Stimulated activated CD8-positive, alpha-beta memory T cell treated with anti-CD3 and anti-CD28 coated beads, Interleukin-4, amount 100 ng/mL, for 1 hour (primary cell): ENCODE results near the gene CCDC87.
"Not testable (repeated sequence)": the region's sequence is repeated elsewhere in the genome, so short reads cannot be mapped to it uniquely, and the experiment has no call there.

Experiments
- DNase-seq, 2 donors: peaks; one replicate each; pipeline ENCODE4 v3.0.0-alpha.2; 2020; ENCODE audit warnings: low read depth in 2 of 2, low spot score in 1 of 2

Gene CCDC87

DNA sequence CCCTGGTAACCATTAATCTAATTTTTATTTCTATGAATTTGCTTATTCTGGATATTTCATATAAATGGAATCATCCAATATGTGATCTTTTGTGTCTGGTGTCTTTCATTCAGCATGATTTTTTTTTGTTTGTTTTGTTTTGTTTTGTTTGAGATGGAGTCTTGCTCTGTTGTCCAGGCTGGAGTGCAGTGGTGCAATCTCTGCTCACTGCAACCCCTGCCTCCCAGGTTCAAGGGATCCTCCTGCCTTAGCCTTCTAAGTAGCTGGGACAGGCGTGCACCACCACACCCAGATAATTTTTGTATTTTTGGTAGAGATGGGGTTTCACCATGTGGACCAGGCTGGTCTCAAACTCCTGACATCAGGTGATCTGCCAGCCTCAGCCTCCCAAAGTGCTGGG is 7.4 kb downstream of the CCDC87 start:
- DNase-seq: not testable (repeated sequence)

- DNase-seq: not testable (repeated sequence)
Observed at GRCh38 chr11:66582565-66583147, 10.2 kb downstream of the CCDC87 start.

- no peak for DNase-seq
Observed at GRCh38 chr11:66581261-66581660, 11.6 kb downstream of the CCDC87 start.

GRCh38 chr11:66580803-66581202 is 12.1 kb downstream of the CCDC87 start:
- no peak for DNase-seq

DNA sequence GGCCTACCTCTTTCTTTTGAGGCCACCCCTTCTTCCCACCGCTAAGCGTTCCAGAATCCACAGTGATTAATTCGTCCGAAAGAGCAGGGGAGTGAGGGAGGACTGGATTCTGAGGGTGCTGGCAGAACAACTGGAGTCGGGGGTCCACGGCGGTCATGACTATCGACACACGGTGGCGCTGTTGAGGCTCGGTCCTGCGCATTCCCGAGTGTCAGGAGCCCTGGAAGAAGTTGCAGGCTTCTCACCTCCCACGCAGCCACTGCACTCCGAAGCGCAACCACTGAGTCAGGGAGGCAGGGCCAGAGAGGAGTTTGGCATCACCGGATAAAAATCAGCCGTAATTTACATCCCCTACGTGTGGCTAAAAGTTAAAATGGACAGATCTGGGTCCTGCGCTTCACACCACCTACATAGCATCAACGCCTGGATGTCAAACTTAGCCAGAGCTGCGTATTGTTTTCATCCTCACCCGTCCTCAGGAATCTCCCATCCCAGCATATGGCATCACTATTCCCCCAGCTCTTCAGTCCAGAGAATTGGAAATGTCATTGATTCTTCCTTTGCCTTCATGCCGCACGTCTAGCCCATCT is 13.8 kb downstream of the CCDC87 start:
- DNase-seq: peak; percentile 53 to 68

DNA sequence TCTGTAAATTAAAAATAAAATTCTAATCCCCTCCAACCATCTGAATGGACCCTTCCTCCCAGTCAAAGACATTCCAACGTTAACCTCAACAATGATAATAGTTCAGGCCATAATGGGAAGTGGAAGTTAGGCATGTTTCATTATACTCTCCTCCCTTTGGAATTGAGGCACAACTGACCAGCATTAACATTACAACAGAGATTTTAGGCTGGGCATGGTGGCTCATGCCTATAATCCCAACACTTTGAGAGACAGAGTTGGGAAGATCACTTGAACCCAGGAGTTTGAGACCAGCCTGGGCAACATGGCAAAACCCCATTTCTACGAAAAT is 22.0 kb downstream of the CCDC87 start:
- DNase-seq: no peak

DNA sequence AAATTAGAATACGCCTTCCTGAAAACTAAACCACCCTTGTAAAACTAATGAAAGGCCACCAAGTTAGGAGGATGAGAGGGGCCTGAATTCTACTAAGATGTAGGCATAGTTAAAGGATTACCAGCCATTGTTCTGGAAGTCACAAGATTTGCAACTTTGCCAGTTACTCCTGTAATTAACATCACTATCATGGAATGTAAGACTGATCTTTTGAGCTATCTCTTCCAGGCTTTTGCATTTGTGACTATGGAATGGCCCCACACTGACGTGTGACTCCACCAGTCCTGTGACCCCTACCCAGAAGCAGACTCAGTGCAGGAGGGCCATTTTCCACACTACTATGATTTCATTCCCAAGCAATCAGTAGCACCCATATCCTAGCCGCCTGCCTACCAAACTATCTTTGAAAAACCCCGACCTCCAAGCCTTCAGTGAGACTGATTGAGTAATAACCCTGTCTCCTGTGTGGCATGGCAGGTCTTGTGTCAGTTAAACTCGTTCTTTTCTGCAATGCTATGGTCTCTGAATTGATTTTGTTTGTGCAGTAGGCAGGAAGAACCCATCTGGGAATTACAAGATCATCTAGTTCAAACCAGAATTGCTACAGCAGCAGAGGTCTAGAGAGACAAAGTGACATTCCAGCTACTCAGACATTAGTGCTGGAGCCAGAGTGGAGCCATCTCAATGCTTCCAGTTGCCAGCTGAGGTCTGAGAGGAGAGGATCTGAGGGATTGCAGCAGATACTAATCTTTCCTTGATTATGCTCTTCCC is 22.6 kb downstream of the CCDC87 start:
- DNase-seq: no peak

- DNase-seq: no peak
Observed at GRCh38 chr11:66569076-66569475, 23.8 kb downstream of the CCDC87 start.

DNA sequence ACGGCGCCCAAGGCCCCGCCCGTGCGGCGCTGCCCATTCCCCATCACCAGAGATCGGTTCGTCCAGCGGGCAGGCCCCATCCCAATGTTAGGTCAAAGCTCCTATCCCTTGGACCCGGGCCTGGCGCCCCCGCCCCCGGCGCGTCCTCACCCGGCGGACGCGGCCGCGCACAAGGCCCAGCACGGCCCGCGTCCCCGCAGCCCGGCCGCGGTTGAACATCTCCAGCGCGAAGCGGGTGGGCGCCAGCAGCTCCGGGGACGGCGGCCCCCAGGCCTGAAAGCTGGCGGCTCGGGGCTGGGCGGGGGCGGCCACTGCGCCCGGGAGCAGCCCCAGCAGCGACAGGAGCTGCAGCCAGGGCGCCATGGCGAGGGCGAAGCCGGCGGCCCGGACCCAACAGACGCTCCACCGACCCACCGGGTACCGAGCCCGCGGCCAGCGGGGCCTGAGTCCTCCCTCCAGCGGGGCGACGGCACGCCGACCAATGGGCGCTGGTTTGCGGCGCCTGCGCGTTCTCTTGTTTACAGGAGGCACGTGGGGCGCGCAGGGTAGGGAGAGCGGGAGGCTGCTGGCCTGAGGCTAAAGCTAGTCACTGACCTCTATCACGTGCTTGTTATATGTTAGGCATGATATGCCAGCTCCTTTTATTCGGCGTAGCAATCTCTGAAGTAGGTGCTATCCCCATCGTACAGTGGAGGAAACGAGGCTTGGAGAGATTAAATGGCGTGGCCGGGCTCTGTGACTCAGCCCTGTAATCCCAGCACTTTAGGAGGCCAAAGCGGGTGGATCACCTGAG is 24.5 kb downstream of the CCDC87 start, which contains the start of gene CTSF:
TSS of gene CTSF (minus strand) at position 483 of the 793 bp plus-strand sequence. CDS start at position 363, 120 bp downstream.
- peak; percentile 41 to 50 for DNase-seq

- no peak for DNase-seq
Observed at GRCh38 chr11:66567787-66568123, 25.1 kb downstream of the CCDC87 start.

DNA sequence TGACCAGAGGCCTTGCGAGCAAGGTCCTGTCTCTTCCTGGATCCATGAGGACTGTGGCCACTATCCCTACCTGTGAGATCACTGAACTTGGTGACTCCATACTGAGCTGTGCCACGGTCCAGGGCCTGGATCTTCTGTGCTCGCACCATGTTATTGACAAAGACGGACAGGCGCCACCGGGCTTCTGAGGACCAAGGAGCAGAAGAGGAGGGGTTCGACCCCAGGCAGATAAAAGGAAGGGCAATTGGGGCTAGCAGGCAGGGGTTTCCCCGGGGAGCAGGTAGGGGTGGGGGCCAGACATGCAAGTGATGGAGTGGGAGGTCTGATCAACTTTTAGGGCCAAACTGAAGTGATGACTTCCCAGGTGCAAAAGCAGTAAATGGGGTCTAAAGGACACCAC is 26.6 kb downstream of the CCDC87 start:
- DNase-seq: no peak

DNA sequence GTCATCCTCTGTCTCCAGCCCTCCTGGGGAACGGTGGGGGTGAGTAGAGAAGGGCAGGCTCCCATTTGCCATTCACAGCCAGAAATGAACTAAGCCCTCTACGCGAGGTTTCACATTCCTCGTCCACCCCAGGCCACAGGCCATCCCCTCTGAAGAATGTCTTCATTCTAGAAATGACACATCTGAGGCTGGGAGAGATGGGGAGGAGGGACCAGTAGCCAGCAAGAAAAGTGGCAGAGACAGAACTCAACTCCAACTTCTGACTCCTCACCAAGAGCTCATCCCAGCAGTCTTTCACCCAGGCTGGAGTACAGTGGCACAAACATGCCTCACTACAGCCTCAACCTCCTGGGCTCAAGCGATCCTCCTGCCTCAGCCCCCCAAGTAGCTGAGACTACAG is 27.9 kb downstream of the CCDC87 start:
- no peak for DNase-seq

GRCh38 chr11:66564538-66564937 is 28.3 kb downstream of the CCDC87 start:
- no peak for DNase-seq

- DNase-seq: no peak
Observed at GRCh38 chr11:66563832-66564231, 29.0 kb downstream of the CCDC87 start.

DNA sequence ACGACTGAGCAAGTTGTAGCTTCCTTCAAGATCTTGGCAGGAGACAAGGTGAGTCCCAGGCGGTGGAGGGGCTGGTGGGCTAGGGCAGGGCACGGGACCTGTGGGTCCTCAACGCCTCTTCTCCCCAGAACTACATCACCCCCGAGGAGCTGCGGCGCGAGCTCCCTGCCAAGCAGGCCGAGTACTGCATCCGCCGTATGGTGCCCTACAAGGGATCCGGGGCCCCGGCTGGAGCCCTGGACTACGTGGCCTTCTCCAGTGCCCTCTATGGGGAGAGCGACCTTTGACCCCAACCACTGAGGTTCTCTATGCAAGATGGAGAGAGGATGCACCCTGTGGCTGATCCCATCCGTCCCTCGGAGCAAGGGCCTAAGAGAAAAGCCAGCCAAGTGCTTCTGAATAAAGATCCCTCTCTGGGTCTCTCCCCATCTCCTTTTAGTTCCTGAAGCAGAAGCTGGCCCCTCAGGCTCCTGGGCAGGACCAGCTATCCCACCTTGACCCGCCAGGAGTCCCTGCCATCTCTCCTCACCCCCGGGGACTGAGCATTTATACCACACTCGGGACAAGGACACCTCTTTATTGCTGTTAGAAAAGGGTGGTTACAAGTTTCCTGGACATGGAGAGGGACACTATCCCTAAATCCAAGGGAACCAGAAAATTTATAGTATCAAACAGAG is 29.8 kb downstream of the CCDC87 start:
- no peak for DNase-seq

DNA sequence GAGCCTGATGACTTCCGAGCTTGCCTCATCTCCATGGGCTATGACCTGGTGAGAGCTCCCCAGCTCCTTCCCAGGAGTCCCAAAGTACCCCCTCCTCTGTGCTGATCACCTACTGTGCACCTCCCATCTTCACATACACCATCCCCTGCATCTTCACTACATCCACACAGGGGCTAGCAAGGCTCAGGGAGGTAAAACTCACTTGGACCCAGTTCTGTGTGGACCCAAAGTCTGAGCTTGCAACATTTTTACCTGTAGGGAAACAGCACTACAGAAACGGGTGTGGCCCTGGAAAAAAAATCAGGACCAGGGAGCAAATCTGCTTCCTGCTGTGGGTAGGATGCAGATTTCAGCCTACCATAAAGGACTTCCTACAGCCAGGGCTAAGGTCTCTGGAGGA is 30.6 kb downstream of the CCDC87 start:
- no peak for DNase-seq

DNA sequence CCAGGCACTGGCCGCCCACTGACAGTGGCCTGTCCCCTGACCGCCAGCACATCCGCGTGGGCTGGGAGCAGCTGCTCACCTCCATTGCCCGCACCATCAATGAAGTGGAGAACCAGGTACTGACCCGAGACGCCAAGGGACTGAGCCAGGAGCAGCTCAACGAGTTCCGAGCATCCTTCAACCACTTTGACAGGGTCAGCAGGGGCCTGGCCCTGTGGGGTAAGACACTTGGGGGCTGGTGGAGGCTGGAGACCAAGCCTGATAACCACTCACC is 31.0 kb downstream of the CCDC87 start:
- DNase-seq: no peak

DNA sequence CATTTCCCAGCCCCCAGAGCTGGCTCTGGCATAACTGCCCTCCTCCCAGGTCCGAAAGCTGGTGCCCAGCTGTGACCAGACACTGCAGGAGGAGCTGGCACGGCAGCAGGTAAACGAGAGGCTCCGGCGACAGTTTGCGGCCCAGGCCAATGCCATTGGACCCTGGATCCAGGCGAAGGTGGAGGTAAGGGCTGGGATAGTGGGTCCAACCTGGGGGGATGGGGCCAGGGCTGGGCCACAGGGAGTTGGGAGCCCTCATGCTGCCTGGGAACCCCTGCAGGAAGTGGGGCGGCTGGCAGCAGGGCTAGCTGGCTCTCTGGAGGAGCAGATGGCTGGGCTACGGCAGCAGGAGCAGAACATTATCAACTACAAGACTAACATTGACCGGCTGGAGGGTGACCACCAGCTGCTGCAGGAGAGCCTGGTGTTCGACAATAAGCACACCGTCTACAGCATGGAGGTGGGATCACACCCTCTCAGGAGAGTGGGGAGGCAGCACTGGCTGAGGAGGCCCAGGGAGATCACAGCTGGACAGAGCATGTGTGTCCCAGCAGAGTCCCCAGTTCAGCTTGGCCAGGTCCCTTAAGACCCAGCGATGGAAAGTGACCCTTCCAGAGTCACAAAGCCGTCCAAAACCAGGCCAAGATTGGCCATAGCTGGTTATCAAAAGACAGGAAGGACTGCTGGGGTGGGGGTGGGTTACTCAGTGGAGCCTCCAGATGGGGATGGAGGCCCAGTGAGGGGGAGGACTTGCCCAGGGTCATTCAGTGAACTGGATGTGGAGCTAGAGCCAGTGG is 31.5 kb downstream of the CCDC87 start:
- no peak for DNase-seq

- no peak for DNase-seq
Observed at GRCh38 chr11:66559866-66560676, 32.8 kb downstream of the CCDC87 start.
